ENCODE results near the gene BLNK. TPM values are rescaled to one million over a fixed set of nuclear protein-coding genes. Genes with fewer than 3 reads are reported as not detected.

The BLNK gene
- total RNA-seq, 1 donor from 2014 or later, result 7.1 TPM

- Mint-ChIP-seq H3K36me3 (no peaks in the 10 kb centered on the region), H3K27me3 (ENCODE audit: low read depth) (no peaks in the 10 kb centered on the region), H3K4me1 (peaks cover 11% of the 10 kb centered on the region), H3K27ac (no peak overlapping the region), H3K4me3 (no peak overlapping the region), H3K9me3 (peaks cover 3% of the 10 kb centered on the region)
- no peak for DNase-seq (ENCODE audit: low spot score in 2 of 2, unreplicated experiment in 2 of 2)
- TF ChIP-seq, protein P1, sequence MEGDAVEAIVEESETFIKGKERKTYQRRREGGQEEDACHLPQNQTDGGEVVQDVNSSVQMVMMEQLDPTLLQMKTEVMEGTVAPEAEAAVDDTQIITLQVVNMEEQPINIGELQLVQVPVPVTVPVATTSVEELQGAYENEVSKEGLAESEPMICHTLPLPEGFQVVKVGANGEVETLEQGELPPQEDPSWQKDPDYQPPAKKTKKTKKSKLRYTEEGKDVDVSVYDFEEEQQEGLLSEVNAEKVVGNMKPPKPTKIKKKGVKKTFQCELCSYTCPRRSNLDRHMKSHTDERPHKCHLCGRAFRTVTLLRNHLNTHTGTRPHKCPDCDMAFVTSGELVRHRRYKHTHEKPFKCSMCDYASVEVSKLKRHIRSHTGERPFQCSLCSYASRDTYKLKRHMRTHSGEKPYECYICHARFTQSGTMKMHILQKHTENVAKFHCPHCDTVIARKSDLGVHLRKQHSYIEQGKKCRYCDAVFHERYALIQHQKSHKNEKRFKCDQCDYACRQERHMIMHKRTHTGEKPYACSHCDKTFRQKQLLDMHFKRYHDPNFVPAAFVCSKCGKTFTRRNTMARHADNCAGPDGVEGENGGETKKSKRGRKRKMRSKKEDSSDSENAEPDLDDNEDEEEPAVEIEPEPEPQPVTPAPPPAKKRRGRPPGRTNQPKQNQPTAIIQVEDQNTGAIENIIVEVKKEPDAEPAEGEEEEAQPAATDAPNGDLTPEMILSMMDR (IDR thresholded peaks at IDR 0.05; ENCODE audit: unreplicated experiment), result no peak
Measured at GRCh38 chr10:96279191-96279641, 7.8 kb upstream of the BLNK start.

DNA sequence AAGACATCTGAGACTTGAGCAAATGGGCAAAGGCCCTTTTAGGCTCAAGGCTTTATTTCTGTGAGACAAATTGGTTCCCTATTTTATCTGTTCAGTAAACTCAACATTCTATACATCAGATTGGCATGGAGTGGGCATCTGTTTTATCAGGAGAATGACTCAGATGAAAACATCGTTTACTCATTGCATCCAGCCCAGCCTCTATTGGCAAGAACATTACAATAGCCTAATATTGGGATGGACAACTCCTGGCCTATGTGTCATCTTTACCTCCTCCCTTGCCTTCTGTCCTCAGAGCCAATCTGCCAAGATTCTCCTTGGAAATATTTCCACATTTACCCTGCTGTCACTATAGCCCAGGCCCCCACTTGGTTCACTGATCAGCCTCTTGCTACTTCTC, 5.5 kb upstream of the BLNK start:
- Mint-ChIP-seq H3K9me3 (no peaks in the 10 kb centered on the region), H3K36me3 (no peaks in the 10 kb centered on the region), H3K4me3 (no peak overlapping the region), H3K4me1 (peaks cover 15% of the 10 kb centered on the region), H3K27ac (no peak overlapping the region), H3K27me3 (ENCODE audit: low read depth) (no peaks in the 10 kb centered on the region)
- TF ChIP-seq, protein P1 (IDR thresholded peaks at IDR 0.05; ENCODE audit: unreplicated experiment), result no peak
- no peak for DNase-seq (ENCODE audit: low spot score in 2 of 2, unreplicated experiment in 2 of 2)

- Mint-ChIP-seq H3K36me3 (no peaks in the 10 kb centered on the region), H3K9me3 (no peaks in the 10 kb centered on the region), H3K4me1 (peaks cover 18% of the 10 kb centered on the region), H3K27ac (no peak overlapping the region), H3K4me3 (no peak overlapping the region), H3K27me3 (ENCODE audit: low read depth) (no peaks in the 10 kb centered on the region)
- DNase-seq (ENCODE audit: low spot score in 2 of 2, unreplicated experiment in 2 of 2), result no peak
- TF ChIP-seq, protein P1 (IDR thresholded peaks at IDR 0.05; ENCODE audit: unreplicated experiment), result no peak
Measured at GRCh38 chr10:96276426-96276825, 5.1 kb upstream of the BLNK start.

DNA sequence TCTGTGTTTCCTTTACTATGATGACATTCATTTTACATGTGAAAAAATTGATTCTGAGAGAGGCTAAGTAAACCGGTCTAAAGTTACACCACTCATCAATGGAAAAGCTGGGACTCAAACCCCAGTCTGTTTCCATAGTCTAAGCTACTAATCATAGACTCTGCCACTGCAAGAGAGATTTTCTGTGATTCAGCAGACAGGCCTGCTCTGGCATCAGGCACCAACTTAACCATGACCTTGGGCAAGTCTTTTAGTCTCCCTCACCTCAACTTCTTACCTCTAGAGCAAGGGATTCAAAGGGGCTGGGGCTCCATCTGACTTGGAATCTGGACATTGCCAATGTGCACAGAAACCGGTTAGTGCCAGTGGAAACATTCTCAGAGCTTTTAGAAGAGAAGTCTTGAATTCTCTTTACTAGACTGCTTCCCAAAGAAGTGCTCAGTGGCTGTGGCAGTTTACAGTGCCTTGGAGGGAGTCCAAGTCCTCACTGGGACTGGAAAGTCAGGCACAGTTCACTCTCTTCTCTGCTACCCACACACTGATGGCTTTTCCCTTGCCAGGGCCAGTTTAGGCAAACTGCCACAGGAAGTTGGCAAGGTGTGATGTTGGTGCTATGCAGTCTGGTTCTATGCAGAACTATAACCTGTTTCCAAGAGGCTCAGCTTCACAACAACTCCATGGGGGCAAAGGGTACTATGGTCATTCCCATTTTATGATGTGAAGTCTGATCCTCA, 4.5 kb upstream of the BLNK start:
- Mint-ChIP-seq H3K4me3 (no peak overlapping the region), H3K36me3 (no peaks in the 10 kb centered on the region), H3K4me1 (peaks cover 24% of the 10 kb centered on the region), H3K9me3 (no peaks in the 10 kb centered on the region), H3K27me3 (ENCODE audit: low read depth) (no peaks in the 10 kb centered on the region), H3K27ac (no peak overlapping the region)
- no peak for DNase-seq (ENCODE audit: low spot score in 2 of 2, unreplicated experiment in 2 of 2)
- TF ChIP-seq, protein P1 (IDR thresholded peaks at IDR 0.05; ENCODE audit: unreplicated experiment), result no peak

- H3K27me3 Mint-ChIP-seq (ENCODE audit: low read depth), result no peaks in the 10 kb centered on the region
- TF ChIP-seq, protein P1 (IDR thresholded peaks at IDR 0.05; ENCODE audit: unreplicated experiment), result no peak
- no peaks in the 10 kb centered on the region for H3K36me3 Mint-ChIP-seq
- H3K9me3 Mint-ChIP-seq, result no peaks in the 10 kb centered on the region
- H3K4me1 Mint-ChIP-seq, result peaks cover 35% of the 10 kb centered on the region
- no peak overlapping the region for H3K4me3 Mint-ChIP-seq
- peak overlapping the region; percentile 96 for H3K27ac Mint-ChIP-seq
- no peak for DNase-seq (ENCODE audit: low spot score in 2 of 2, unreplicated experiment in 2 of 2)
Measured at GRCh38 chr10:96272316-96273280, 1.2 kb upstream of the BLNK start.
